HEK293 (cell line): Measurements from ENCODE around the gene RELB.

Experiments
- BCL11A ChIP-seq: fragments of 450-650 bp; formaldehyde crosslinking; IDR thresholded peaks from 2 replicates; pipeline ENCODE4 v1.5.1; 2016; ENCODE audit warnings: low read depth, missing biosample characterization, missing genetic modification characterization
- HOXC10 ChIP-seq: sonication (generic); formaldehyde crosslinking; IDR thresholded peaks from 2 replicates; pipeline ENCODE4 v1.8.1; 2023; ENCODE audit warnings: mild to moderate bottlenecking, missing genetic modification reagents
- HOXD13 ChIP-seq: sonication (generic); formaldehyde crosslinking; IDR thresholded peaks from 2 replicates; pipeline ENCODE4 v1.8.0; 2022; ENCODE audit warnings: missing genetic modification reagents, borderline replicate concordance
- SP2 ChIP-seq: fragments of 450-650 bp; formaldehyde crosslinking; IDR thresholded peaks from 2 replicates; pipeline ENCODE4 v1.5.1; 2016; ENCODE audit warnings: missing biosample characterization, missing genetic modification characterization
- ZFP3 ChIP-seq: fragments of 450-650 bp; formaldehyde crosslinking; IDR thresholded peaks from 2 replicates; pipeline ENCODE4 v1.5.1; 2016; ENCODE audit warnings: low read depth, missing biosample characterization, missing genetic modification characterization
- ZNF138 ChIP-seq: fragments of 450-650 bp; formaldehyde crosslinking; IDR thresholded peaks from 2 replicates; pipeline ENCODE4 v1.5.1; 2016; ENCODE audit warnings: missing biosample characterization, missing genetic modification characterization, borderline replicate concordance
- ZNF274 ChIP-seq, 2 experiments: fragments of 200-500 bp in 1 of 2; fragments of 450-650 bp in 1 of 2; sonication (Bioruptor generic) in 1 of 2; formaldehyde crosslinking in 1 of 2; IDR thresholded peaks; 2 replicates each; pipeline versions ENCODE4 v1.5.1 to v1.6.1; 2014 to 2016; ENCODE audit warnings: borderline replicate concordance in 1 of 2, inconsistent platforms in 1 of 2, low read length in 1 of 2, missing biosample characterization in 1 of 2, missing genetic modification characterization in 1 of 2
- ZNF292 ChIP-seq: fragments of 450-650 bp; formaldehyde crosslinking; IDR thresholded peaks from 2 replicates; pipeline ENCODE4 v1.5.1; 2016; ENCODE audit warnings: low read depth, missing biosample characterization, missing genetic modification characterization, borderline replicate concordance
- ZNF426 ChIP-seq: fragments of 450-650 bp; formaldehyde crosslinking; IDR thresholded peaks from 2 replicates; pipeline ENCODE4 v1.5.1; 2017; ENCODE audit warnings: missing biosample characterization, missing genetic modification characterization, mild to moderate bottlenecking, inconsistent platforms, moderate library complexity
- ZNF510 ChIP-seq: fragments of 450-650 bp; formaldehyde crosslinking; IDR thresholded peaks from 2 replicates; pipeline ENCODE4 v1.5.1; 2018; ENCODE audit warnings: mild to moderate bottlenecking, missing genetic modification characterization, missing biosample characterization; ENCODE audit not compliant: insufficient replicate concordance
- ZNF624 ChIP-seq: fragments of 450-650 bp; formaldehyde crosslinking; IDR thresholded peaks from 2 replicates; pipeline ENCODE4 v1.5.1; 2017; ENCODE audit warnings: missing biosample characterization, missing genetic modification characterization
- TF ChIP-seq, protein P1 (sequence below): fragments of 450-650 bp; formaldehyde crosslinking; IDR thresholded peaks from 2 replicates; pipeline ENCODE4 v1.5.1; 2016; ENCODE audit warnings: missing biosample characterization, missing genetic modification characterization
- TF ChIP-seq, protein P2 (sequence below): fragments of 450-650 bp; formaldehyde crosslinking; IDR thresholded peaks from 2 replicates; pipeline ENCODE4 v1.5.1; 2016; ENCODE audit warnings: missing biosample characterization, missing genetic modification characterization

DNA sequence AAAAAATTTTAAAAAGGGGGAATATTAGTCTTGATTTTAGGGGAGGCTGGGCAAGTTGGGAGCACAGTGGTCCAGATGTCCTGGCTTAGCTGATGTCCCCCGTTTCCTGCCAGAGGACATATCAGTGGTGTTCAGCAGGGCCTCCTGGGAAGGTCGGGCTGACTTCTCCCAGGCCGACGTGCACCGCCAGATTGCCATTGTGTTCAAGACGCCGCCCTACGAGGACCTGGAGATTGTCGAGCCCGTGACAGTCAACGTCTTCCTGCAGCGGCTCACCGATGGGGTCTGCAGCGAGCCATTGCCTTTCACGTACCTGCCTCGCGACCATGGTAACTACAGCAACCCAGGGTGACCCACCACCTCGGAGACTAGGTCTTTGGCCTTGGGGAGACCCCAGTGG, 31.2 kb downstream of the RELB start:
- no peak for TF ChIP-seq ZNF138
- TF ChIP-seq, protein P1, sequence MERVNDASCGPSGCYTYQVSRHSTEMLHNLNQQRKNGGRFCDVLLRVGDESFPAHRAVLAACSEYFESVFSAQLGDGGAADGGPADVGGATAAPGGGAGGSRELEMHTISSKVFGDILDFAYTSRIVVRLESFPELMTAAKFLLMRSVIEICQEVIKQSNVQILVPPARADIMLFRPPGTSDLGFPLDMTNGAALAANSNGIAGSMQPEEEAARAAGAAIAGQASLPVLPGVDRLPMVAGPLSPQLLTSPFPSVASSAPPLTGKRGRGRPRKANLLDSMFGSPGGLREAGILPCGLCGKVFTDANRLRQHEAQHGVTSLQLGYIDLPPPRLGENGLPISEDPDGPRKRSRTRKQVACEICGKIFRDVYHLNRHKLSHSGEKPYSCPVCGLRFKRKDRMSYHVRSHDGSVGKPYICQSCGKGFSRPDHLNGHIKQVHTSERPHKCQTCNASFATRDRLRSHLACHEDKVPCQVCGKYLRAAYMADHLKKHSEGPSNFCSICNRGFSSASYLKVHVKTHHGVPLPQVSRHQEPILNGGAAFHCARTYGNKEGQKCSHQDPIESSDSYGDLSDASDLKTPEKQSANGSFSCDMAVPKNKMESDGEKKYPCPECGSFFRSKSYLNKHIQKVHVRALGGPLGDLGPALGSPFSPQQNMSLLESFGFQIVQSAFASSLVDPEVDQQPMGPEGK (tag by site-specific recombination): no peak
- TF ChIP-seq, protein P2, sequence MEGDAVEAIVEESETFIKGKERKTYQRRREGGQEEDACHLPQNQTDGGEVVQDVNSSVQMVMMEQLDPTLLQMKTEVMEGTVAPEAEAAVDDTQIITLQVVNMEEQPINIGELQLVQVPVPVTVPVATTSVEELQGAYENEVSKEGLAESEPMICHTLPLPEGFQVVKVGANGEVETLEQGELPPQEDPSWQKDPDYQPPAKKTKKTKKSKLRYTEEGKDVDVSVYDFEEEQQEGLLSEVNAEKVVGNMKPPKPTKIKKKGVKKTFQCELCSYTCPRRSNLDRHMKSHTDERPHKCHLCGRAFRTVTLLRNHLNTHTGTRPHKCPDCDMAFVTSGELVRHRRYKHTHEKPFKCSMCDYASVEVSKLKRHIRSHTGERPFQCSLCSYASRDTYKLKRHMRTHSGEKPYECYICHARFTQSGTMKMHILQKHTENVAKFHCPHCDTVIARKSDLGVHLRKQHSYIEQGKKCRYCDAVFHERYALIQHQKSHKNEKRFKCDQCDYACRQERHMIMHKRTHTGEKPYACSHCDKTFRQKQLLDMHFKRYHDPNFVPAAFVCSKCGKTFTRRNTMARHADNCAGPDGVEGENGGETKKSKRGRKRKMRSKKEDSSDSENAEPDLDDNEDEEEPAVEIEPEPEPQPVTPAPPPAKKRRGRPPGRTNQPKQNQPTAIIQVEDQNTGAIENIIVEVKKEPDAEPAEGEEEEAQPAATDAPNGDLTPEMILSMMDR (tag by site-specific recombination): no peak
- no peak for TF ChIP-seq ZNF426 (tag by site-specific recombination)
- TF ChIP-seq HOXD13 (CRISPR knock-in tag): no peak
- no peak for TF ChIP-seq ZFP3 (tag by site-specific recombination)
- TF ChIP-seq HOXC10: no peak
- no peak for TF ChIP-seq ZNF274 (IDR thresholded peaks at IDR 0.05; ENCODE audit: low read length)
- TF ChIP-seq ZNF274 (tag by site-specific recombination; IDR thresholded peaks at IDR 0.05; ENCODE audit: borderline replicate concordance): no peak
- TF ChIP-seq SP2: no peak
- no peak for TF ChIP-seq BCL11A
- no peak for TF ChIP-seq ZNF510 (tag by site-specific recombination)
- no peak for TF ChIP-seq ZNF292 (tag by site-specific recombination)
- TF ChIP-seq ZNF624 (tag by site-specific recombination): no peak
